LNCAP (cell line): ENCODE measurements around the gene FAM209A.
"Not testable (repeated sequence)": the region's sequence is repeated elsewhere in the genome, so short reads cannot be mapped to it uniquely, and the experiment has no call there.

ENCODE experiments used
- TF ChIP-seq, protein P1 (sequence below): fragments of 450-650 bp; IDR thresholded peaks from 2 replicates; pipeline ENCODE4 v1.5.1; 2017; ENCODE audit warnings: mild to moderate bottlenecking

The FAM209A gene

GRCh38 chr20:56524444-56524843, at the start of gene FAM209A:
FAM209A (plus strand) TSS chr20:56524744; CDS start chr20:56524809, 65 bp downstream.
- TF ChIP-seq, protein P1, sequence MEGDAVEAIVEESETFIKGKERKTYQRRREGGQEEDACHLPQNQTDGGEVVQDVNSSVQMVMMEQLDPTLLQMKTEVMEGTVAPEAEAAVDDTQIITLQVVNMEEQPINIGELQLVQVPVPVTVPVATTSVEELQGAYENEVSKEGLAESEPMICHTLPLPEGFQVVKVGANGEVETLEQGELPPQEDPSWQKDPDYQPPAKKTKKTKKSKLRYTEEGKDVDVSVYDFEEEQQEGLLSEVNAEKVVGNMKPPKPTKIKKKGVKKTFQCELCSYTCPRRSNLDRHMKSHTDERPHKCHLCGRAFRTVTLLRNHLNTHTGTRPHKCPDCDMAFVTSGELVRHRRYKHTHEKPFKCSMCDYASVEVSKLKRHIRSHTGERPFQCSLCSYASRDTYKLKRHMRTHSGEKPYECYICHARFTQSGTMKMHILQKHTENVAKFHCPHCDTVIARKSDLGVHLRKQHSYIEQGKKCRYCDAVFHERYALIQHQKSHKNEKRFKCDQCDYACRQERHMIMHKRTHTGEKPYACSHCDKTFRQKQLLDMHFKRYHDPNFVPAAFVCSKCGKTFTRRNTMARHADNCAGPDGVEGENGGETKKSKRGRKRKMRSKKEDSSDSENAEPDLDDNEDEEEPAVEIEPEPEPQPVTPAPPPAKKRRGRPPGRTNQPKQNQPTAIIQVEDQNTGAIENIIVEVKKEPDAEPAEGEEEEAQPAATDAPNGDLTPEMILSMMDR, result not testable (repeated sequence)

DNA sequence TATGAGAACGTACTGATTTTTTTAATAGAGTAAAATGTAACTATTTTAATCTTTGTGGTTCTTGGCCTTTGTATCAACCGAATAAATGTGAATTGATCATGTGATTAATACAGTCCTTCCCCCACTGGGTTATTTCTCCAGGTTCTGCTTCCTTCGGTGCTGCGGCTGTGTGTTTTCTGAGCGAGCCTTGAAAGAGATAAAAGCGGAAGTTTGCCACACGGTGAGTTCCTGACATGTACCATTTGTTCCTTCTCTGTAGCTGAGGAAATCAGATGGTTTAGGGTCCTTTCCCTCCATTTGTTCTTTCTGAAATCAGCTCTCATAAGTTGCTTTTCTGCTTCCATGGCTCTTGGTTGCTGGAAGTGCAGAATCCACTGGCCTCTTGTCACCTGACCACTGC, 40.6 kb upstream of the FAM209A start:
- TF ChIP-seq, protein P1, result no peak

- TF ChIP-seq, protein P1, result no peak
These were observed 37.3 kb upstream of the FAM209A start for GRCh38 chr20:56487216-56487615.

DNA sequence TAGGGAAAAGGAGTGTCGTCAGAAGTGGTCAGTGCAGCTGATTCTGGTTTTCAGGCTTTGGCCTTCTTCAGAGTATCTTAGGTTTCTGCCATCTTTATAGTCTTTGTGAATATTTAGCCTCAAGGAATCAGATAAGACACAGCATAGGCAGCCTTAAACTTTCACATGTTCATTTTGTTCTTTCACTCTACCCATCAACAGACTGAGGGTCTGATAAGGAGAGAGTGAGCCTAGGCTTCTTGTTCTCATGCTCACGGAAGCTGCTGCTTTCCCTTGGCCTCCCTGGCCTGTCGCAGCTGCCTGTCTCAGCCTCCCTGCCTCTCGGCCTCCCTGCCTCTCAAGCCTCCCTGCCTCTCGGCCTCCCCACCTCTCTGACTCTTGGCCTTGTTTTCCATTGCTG, 36.0 kb upstream of the FAM209A start:
- TF ChIP-seq, protein P1, result no peak

DNA sequence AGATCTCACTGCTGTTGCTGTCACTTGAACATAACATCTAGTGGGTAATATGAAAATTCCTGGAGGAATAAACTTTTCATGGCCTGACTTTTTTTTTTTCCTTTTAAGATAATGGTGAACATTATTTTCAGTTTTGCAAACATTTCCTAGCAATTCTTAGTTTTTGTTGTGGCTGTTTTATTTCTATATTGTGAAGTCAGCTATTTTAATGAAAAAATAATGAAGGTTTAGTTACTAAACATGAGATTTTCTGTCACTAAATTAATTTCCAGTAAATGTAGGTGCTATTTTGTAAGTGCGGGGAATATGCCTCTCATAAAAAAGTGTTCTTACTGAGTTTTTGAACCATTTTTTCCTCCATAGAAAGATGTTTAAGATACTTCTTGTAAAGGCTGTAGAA, 23.4 kb upstream of the FAM209A start:
- TF ChIP-seq, protein P1, result no peak

GRCh38 chr20:56503916-56504315, 20.6 kb upstream of the FAM209A start:
- TF ChIP-seq, protein P1, result no peak

DNA sequence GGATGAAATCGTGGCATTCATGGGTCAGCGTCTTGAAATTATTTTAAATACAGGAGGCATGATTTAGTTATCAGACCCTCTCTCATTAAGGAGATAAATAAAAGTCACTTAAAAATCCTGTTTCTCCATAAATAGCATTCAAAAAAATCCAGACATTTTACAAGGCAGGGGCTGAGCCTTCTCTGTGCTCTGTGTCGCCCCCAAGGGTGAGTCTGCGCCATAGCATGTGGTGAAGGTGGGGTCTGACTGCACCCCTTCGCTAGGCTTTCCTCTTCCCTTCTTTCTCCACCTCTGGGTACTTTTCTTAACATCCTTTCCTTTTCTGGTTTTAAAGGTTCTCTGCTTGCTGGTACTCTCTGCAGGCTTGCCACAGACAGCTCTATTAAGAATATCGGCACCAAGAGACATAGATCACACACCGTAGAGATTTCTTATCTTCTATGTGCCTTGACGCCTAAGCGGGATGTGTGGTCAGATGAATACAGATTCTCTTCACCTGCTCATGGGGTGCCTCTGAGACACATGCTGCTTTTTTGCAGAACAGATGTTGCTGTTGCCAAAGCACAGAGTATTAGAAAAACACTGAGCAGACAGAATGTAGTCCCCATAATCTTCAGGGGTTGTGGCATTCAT, 20.1 kb upstream of the FAM209A start:
- TF ChIP-seq, protein P1, result peak; percentile 45

GRCh38 chr20:56506103-56506502, 18.4 kb upstream of the FAM209A start:
- TF ChIP-seq, protein P1, result no peak
